Testis (tissue), 3 donors: ENCODE measurements around the gene PPME1. TPM values are rescaled to one million over a fixed set of nuclear protein-coding genes. Genes with fewer than 3 reads are reported as not detected.

Experiments used
- DNase-seq: peaks from one replicate; pipeline ENCODE4 v3.0.0-alpha.2; 2019
- H3K27ac ChIP-seq, 2 donors: fragments of 200-600 bp; sonication (generic); one replicate each; pipeline ENCODE4 v1.5.1; 2019
- H3K27me3 ChIP-seq: fragments of 200-600 bp; sonication (generic); one replicate; pipeline ENCODE4 v1.5.1; 2019
- H3K36me3 ChIP-seq: fragments of 200-600 bp; sonication (generic); one replicate; pipeline ENCODE4 v1.5.1; 2017; ENCODE audit warnings: low read depth; ENCODE audit errors: missing control alignments
- H3K4me1 ChIP-seq: fragments of 200-600 bp; sonication (generic); one replicate; pipeline ENCODE4 v1.5.1; 2019
- H3K4me3 ChIP-seq, 2 donors: fragments of 200-600 bp; sonication (generic); one replicate each; pipeline ENCODE4 v1.5.1; 2017 to 2019
- H3K9me3 ChIP-seq: fragments of 200-600 bp; sonication (generic); one replicate; pipeline ENCODE4 v1.5.1; 2017
- POLR2A ChIP-seq: fragments of 450-650 bp; IDR thresholded peaks from one replicate; pipeline ENCODE4 v1.6.1; 2017; ENCODE audit warnings: antibody characterized with exemption, mild to moderate bottlenecking, moderate library complexity
- WGBS, 2 donors: methylation state at CpG; one replicate each; pipeline ENCODE4 v1.1.5; 2018; 5-methylcytosine and 5-hydroxymethylcytosine counted together
- intact Hi-C: fragments of 100-400 bp; cut with DNase I; formaldehyde crosslinking; loops from one replicate; pipeline ENCODE4 v1.15.1; 2023; ENCODE audit warnings: low total_unique reads
- polyA plus RNA-seq: library from polyadenylated mRNA; stranded (reverse); fragments of 350-450 nt; fragmentation: Illumina TruSeq; extraction: RNeasy Lipid Tissue Mini Kit (QIAGEN cat#74804); gene quantifications from one replicate; pipeline ENCODE4 v1.2.3, GENCODE V29; 2014; ENCODE audit warnings: low read depth, low replicate concordance; ENCODE audit not compliant: insufficient read depth
- total RNA-seq, 2 donors: library from RNA; depleted of rRNA; stranded (reverse); fragments of >200 nt; gene quantifications; one replicate each; pipeline ENCODE4 v1.2.3, GENCODE V29; 2016
- TF ChIP-seq, protein P1 (sequence below), 3 experiments: fragments of 450-650 bp in 2 of 3; fragments of 200-600 bp in 1 of 3; sonication (generic) in 1 of 3; IDR thresholded peaks; one replicate each; pipeline ENCODE4 v1.5.1; 2016 to 2019; ENCODE audit warnings: antibody characterized with exemption in 3 of 3, mild to moderate bottlenecking in 2 of 3, moderate library complexity in 1 of 3

PPME1 gene
- total and polyA plus RNA-seq, 3 donors from 2014 or later: 67.1 to 90.9 (median 68.9) TPM

DNA sequence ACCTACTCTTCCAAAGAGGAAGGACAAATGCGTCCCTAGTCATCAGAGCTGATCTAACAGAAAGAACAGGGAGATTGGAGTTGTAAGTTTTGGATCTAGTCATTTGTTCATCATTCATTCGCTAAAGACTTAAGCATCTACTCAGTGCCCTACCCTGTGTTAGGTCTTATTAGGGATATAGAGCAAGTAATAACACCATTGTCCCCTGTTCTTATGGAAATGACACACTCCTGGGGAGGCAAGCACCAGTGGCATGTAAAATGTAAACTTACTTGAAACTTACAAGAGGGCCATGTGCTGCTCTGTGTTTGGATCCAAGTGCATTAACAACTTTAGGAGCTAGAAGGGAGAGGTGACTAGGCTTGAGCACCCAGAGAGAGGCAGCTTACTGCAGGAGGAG, 78.4 kb downstream of the PPME1 start:
- H3K4me1 ChIP-seq: no peaks in the 10 kb centered on the region
- no peaks in the 10 kb centered on the region for H3K36me3 ChIP-seq
- TF ChIP-seq, protein P1, sequence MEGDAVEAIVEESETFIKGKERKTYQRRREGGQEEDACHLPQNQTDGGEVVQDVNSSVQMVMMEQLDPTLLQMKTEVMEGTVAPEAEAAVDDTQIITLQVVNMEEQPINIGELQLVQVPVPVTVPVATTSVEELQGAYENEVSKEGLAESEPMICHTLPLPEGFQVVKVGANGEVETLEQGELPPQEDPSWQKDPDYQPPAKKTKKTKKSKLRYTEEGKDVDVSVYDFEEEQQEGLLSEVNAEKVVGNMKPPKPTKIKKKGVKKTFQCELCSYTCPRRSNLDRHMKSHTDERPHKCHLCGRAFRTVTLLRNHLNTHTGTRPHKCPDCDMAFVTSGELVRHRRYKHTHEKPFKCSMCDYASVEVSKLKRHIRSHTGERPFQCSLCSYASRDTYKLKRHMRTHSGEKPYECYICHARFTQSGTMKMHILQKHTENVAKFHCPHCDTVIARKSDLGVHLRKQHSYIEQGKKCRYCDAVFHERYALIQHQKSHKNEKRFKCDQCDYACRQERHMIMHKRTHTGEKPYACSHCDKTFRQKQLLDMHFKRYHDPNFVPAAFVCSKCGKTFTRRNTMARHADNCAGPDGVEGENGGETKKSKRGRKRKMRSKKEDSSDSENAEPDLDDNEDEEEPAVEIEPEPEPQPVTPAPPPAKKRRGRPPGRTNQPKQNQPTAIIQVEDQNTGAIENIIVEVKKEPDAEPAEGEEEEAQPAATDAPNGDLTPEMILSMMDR (IDR thresholded peaks at IDR 0.05): no peak
- no peak for TF ChIP-seq POLR2A
- no peak overlapping the region for H3K4me3 ChIP-seq
- no peaks in the 10 kb centered on the region for H3K27me3 ChIP-seq
- H3K27ac ChIP-seq: no peak overlapping the region
- no peak for DNase-seq
- 91 to 95% methylated on average over 2 of the region's 2 CpGs for WGBS, 2 donors
- intact Hi-C loops: no loop called here
- H3K9me3 ChIP-seq: no peaks in the 10 kb centered on the region

DNA sequence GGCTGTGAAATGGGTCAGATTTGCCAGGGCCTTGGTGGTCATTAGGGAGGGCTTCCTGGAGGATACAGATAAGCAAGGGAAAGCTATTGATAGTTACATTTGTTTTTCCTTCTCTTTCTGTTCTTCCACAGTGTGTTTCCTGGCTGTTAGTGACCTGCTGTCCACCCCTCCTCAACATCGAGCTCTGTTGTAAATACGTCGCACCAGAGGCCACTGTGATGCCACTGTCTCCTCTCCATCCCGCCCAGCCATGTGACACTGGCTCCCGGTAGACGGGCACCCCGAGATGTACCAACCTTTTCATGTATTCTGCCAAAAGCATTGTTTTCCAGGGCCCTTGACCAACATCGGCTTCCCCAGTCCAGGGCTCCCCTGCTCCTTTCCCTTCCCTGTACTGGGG, 82.3 kb downstream of the PPME1 start:
- DNase-seq: no peak
- intact Hi-C loops: loop anchor here (10.0 kb wide), 1 partner anchor 191 kb away; no protein-coding TSS in a partner anchor
- Histone ChIP-seq H3K27me3 (no peaks in the 10 kb centered on the region), H3K9me3 (no peaks in the 10 kb centered on the region), H3K27ac (no peak overlapping the region), H3K4me1 (peaks cover 7% of the 10 kb centered on the region), H3K36me3 (no peaks in the 10 kb centered on the region), H3K4me3 (no peak overlapping the region)
- WGBS, 2 donors: 87 to 93% methylated on average over 8 of the region's 8 CpGs
- TF ChIP-seq POLR2A: no peak
- TF ChIP-seq, protein P1 (IDR thresholded peaks at IDR 0.05): no peak

DNA sequence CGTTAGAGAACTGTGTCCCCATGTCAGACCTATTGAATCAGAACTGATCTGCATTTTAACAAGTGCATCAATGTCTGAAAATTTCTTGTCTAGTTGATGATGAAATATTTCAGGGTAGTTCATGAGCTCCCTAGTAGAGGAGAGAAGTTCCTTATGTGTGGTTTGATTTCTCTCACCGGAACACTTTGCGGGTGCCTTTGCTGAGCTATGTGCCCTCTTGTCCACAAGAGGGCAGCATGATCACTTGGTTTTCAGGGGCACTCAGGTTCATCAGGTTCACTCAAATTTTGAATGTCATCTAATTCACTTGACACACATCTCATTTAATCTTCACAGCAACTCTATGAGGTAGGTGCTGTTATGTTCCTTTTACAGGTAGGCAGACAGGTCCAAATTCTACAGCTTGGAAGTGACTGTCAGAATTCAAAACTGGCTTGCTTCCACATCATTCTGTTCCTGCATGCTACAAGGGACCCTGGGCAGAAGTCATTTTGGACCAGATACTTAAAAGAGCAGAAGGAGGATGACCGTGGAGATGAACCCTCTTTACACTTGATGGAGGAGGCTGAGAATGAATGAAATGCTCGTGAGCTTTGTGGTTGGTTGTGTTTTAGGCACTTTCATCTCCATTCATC, 84.8 kb downstream of the PPME1 start:
- H3K27ac ChIP-seq: no peak overlapping the region
- H3K27me3 ChIP-seq: no peaks in the 10 kb centered on the region
- no peaks in the 10 kb centered on the region for H3K9me3 ChIP-seq
- no peaks in the 10 kb centered on the region for H3K36me3 ChIP-seq
- WGBS, 2 donors: 43 to 53% methylated on average over 5 of the region's 5 CpGs
- TF ChIP-seq POLR2A: no peak
- TF ChIP-seq, protein P1 (IDR thresholded peaks at IDR 0.05): peak; percentile 65 to 93 (median 87)
- H3K4me1 ChIP-seq: peaks cover 7% of the 10 kb centered on the region
- intact Hi-C loops: loop anchor here (10.0 kb wide), 1 partner anchor 189 kb away; no protein-coding TSS in a partner anchor
- H3K4me3 ChIP-seq: no peak overlapping the region
- peak; percentile 61 for DNase-seq

DNA sequence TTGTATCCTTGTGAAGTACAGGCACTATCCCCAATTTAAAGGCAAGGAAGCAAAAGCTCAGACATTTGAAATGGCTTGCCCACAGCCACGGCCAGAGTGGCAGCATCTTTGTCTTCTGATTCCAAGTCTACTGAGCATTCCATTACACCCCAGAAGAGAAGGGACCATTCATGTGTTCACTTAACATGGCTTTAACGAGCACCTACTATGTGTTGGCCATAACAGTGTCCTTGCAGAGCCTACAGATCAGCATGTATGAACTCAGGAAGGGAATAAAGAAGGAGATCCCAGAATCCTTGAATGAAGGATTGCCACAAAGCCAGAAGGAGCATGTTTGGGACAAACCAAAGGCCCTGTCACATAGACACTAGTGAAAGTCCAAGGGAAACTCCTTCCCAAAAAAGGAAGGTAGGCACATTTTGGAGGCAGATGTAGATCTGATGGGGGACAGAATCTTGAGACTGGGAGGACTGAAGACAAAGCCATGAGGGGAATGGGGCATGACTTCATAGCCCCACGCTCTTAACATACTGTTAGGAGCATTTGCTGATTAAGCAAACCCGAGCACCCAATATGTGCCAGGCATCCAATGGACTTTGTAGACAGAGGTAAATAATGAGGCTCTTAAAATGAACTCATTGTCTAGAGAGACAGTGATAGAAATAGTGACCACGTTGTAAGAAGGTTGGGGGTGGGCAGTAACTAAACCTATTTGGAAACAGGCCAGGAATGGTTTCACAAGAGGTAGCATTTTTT, 85.5 kb downstream of the PPME1 start:
- Histone ChIP-seq H3K36me3 (no peaks in the 10 kb centered on the region), H3K27ac (no peak overlapping the region), H3K4me3 (no peak overlapping the region), H3K27me3 (no peaks in the 10 kb centered on the region), H3K4me1 (peaks cover 7% of the 10 kb centered on the region), H3K9me3 (no peaks in the 10 kb centered on the region)
- no peak for TF ChIP-seq POLR2A
- WGBS, 2 donors: 84 to 86% methylated on average over 5 of the region's 5 CpGs
- intact Hi-C loops: loop anchor here (10.0 kb wide), 1 partner anchor 188 kb away; no protein-coding TSS in a partner anchor
- DNase-seq: no peak

DNA sequence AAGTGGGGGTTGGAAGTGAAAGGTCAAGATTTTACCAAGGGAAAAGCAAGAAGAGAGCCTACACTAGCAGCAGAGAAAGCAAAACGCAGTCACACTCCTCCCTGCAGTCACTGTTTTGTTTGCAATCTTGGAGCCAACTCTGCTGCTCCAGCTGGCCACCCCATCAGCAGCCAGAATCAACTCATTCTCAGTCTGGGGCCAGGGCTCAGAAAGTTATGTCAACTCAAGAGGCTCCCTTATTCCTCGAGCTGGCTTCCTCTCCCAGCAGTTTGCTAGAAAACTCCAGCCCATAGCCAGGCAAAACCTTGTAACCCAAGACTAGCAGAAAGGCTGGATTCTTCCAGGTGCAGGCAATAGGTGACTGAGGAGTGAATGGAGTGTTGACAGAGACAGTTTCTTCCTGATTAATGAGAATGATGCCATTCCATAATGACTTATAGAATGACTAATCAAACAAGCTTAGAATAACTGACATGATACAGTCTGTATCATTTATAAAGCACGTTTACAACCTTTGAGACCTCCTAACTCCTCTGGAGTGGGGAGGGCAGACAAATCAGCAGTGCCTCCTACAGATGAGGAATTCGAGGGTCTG, 87.0 kb downstream of the PPME1 start:
- peak; percentile 71 for DNase-seq
- TF ChIP-seq, protein P1 (IDR thresholded peaks at IDR 0.05): no peak
- no peak for TF ChIP-seq POLR2A
- intact Hi-C loops: loop anchor here (10.0 kb wide), 1 partner anchor 187 kb away; no protein-coding TSS in a partner anchor
- Histone ChIP-seq H3K4me3 (no peak overlapping the region), H3K36me3 (no peaks in the 10 kb centered on the region), H3K9me3 (no peaks in the 10 kb centered on the region), H3K27ac (no peak overlapping the region), H3K27me3 (no peaks in the 10 kb centered on the region), H3K4me1 (peaks cover 7% of the 10 kb centered on the region)
- WGBS, 2 donors: 40 to 50% methylated on average over 4 of the region's 4 CpGs
